GM08714 (cell line): Measurements from ENCODE around the gene SPESP1.

Experiments
- H3K4me3 ChIP-seq: fragments of 200-500 bp; sonication (Bioruptor generic); 2 replicates; pipeline ENCODE4 v1.5.1; 2014; ENCODE audit warnings: mild to moderate bottlenecking, low read length, inconsistent platforms
- ZNF274 ChIP-seq: IDR thresholded peaks from 2 replicates; pipeline ENCODE4 v1.6.1; 2012; ENCODE audit warnings: mild to moderate bottlenecking, low read depth, low read length

Gene SPESP1

DNA sequence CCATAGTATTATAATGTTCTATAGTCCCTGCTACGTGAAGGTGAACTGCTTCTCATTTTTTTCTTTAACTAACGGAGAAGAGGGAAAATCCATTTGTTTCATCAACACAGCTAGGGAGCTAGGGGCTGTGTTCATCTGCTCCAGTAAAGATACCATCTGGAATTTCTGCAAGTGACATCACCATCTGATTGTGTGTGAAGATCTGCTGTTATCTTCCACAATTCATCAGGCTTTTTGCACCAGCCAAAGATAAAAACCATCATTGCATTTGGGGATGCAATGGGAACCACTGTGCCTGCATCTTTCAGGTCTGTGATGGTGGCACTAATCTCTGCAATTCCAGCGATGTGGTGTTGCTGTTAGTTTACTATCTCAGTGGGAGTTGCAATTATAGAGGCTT, 48.7 kb downstream of the SPESP1 start:
- TF ChIP-seq ZNF274: no peak
- H3K4me3 ChIP-seq: no peak overlapping the region

DNA sequence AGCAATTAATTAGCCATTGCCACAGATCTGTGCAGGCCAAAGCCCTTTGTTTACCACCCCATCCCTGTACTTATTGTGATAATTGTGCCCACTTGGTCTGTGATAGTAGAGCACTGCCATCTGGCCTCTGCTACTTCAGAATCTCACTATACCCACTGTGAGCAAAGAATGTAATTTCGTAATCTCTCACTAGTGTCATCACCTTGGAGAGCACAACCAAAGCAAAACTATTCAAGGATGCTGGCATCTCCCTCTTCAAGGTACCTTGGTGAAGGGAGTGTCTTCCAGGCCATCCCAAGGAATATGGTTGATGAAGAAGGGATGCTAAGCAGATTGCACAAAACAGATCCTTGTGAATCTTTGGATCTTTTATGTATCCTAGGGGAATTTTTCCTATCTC, 49.5 kb downstream of the SPESP1 start:
- H3K4me3 ChIP-seq: no peak overlapping the region
- TF ChIP-seq ZNF274: no peak

- H3K4me3 ChIP-seq: no peak overlapping the region
- TF ChIP-seq ZNF274: no peak
Measured at GRCh38 chr15:68980786-68981185, 50.5 kb downstream of the SPESP1 start.

GRCh38 chr15:68981941-68982340, 51.6 kb downstream of the SPESP1 start:
- no peak overlapping the region for H3K4me3 ChIP-seq
- TF ChIP-seq ZNF274: no peak

DNA sequence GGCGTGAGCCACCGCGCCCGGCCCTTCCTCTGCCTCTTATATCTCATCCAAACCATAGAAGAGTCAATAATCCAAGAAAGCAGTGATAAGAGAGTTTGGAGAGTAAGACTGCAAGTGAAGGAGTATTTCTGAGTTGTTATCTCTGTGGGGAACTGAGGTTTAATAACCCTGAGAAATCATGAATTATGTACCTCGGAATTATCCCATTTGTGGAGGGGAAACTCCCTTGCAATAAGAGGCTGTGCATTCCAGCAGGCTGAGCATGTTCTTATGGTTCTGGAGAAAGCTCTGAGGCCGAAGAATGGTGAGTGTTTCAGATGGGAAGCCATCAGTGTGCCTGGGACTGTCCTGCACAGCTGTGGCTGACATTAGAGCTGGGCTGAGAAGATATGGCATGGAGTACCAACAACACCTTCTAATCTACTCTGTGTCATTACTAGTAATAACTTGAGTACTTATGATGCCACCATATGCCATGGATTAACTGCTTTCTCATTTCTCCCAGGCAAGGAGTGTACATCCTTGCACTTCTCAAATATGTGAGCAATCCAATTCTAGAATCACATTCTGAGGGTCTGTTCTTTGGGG, 52.7 kb downstream of the SPESP1 start:
- H3K4me3 ChIP-seq: no peak overlapping the region
- no peak for TF ChIP-seq ZNF274

DNA sequence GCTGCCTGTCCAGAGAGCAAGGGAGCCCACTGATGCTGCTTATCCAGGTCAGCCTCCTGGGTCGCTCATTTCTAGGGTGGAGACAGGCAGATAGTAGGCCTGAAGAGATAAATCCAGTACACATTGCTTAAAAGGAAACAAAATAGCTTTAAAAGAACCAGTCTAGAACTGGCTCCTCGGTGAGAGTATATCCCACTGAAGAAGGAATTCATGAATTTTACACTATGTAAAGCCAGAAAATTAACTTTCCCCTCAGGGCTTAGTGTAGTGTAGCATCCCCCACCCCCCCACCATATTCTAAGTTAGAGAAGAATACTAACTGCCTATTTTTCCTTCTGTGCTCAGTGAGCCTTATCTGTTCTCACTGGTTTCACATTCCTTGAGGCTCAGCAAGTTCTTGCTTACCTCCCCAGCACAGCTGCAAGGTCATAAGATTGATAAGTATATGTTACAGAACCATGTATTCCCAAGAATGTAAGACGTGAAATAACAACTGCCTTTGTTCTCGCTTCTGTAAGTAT, 53.7 kb downstream of the SPESP1 start:
- no peak overlapping the region for H3K4me3 ChIP-seq
- no peak for TF ChIP-seq ZNF274

GRCh38 chr15:68984586-68984985, 54.3 kb downstream of the SPESP1 start:
- no peak overlapping the region for H3K4me3 ChIP-seq
- TF ChIP-seq ZNF274: no peak

DNA sequence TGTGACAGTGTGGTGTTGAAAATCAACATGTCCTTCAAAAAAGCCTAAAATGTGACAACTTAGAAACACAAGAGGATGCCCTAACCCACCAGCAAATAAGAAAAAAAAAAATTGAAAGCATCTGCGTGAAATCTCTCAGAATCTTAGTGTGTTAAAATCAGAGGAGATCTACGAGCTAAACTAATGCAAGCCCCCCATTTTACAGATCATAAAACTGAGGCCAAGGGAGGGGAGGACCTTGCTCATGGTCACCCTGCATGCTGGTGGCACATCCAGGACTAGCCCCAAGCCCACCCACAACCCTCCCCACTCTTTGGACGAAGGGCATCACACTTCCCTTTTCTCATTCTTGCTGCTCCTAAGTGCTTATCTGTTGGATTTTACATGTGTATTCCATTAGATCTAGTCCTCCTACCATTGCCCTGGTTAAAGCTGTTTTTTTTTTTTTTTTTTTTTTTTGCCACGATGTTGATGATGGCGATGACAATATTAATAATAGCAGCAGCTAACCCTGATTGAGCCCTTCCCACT, 55.1 kb downstream of the SPESP1 start:
- H3K4me3 ChIP-seq: no peak overlapping the region
- TF ChIP-seq ZNF274: no peak

- no peak for TF ChIP-seq ZNF274
- H3K4me3 ChIP-seq: no peak overlapping the region
Measured at GRCh38 chr15:68986322-68986721, 56.0 kb downstream of the SPESP1 start.

- no peak for TF ChIP-seq ZNF274
- no peak overlapping the region for H3K4me3 ChIP-seq
Measured at GRCh38 chr15:68987120-68987519, 56.8 kb downstream of the SPESP1 start.

DNA sequence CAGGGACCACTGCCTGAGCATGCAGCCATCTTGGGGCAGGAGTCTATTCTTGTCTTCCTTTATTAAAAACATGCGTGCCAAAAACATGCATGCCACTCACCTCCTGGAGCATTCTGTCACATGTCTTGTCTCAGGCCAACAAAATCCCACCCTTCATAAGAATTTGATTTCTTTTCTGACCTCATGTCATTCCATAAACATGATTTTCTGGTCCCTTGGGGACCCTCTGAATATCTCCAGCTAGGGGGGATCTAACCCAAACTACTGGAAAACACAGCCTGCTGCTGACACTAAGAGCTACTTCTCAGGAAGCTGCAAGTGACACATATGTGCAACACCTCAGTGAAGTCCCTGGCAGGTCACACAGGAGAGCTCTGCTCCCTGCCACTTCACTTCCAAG, 57.4 kb downstream of the SPESP1 start:
- no peak overlapping the region for H3K4me3 ChIP-seq
- no peak for TF ChIP-seq ZNF274

DNA sequence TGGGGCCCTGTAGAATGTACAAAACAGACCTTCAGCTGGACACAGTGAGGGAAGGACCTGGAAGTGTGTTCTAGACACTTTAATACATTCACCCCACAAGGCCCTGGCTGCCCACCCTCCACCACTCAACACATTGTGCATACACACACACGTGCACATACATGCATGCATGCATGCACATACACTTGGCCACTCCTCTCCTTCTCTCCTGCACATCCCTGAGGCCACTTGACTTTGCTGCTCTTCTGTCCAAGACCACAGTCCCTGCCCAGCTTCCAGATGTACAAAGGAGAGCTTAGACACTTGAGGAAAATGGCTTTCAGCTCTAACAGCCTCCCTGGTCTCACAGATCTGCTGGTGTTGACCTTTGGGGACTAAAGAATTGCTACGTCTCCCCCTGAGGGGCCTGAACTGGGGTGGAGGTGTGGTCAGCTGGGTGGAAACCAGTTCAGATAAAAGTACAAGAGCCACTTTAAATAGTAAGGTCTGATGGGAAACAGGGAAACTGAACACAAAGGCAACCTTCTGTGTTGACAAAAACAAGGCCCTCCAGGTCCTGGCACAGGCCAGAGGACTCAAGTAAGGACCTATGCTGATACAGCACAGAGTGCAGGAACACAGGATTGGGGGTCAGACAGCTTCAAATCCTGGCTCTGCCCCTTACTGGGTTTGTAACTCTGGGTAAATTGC, 59.4 kb downstream of the SPESP1 start:
- H3K4me3 ChIP-seq: no peak overlapping the region
- TF ChIP-seq ZNF274: no peak

DNA sequence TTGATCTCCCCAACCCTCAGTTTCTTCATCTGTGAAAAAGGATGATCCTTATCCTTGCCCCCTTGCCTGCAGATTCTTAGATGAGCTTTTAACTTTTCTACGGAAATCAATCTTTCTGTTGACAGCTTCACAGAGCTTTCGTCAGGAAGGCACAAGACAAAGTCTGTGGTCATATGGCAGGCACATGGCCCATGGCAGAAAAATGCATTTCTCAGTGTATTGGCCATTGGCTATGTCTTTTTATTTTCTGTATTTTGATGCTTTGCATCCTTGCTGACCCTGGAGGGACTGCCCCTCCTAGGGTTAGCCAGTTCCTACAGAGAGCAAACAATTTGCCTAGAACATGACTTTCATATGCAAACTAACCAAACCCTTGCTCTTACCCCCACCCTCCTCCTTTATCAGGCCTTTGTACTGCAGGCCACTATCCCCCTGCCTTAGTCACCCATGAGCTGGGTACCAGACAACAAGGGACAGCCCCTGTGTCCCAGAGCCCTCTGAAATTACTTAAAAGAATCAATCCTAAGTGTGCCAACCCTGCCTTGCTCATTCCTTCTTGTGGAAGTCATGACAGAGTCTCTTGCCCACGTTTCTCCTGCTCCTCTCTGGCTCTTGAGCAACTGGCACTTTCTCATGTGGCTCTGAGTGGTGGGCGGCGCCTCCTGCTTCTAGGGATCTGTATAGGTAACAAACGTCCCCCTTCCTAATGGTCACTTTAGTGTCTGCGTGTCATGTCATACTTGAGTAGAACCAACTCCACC, 60.1 kb downstream of the SPESP1 start:
- TF ChIP-seq ZNF274: no peak
- H3K4me3 ChIP-seq: no peak overlapping the region

GRCh38 chr15:68990992-68991500, 60.7 kb downstream of the SPESP1 start:
- TF ChIP-seq ZNF274: no peak
- no peak overlapping the region for H3K4me3 ChIP-seq
